Measurements from ENCODE around the gene DDC. TPM values are rescaled to one million over a fixed set of nuclear protein-coding genes. Genes with fewer than 3 reads are reported as not detected.

DDC gene
- total RNA-seq, 4 donors from 2014 or later, result 0.24 to 1.3 TPM; not detected in 2

DNA sequence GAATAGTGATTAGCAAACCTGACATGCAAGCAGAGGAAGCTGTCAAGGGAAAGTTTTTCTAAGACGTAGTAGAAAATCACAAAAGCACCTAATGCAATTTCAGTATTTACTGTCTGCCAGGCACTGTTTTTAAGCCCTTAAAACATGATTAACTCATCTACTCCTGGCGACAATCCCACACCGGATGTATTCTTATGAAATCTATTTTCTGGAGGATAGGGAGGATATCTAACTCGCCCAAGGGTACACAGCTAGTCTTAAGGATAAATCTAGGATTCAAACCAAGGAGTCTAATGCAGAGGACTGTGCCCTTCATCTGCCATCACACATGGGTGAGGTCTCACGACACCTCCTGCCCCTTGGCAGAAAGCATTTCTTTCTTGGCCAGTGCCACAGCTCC lies 67.2 kb downstream of the DDC start:
- no peaks in the 10 kb centered on the region for H3K27me3 ChIP-seq
- no peak for DNase-seq
- no peak for ATAC-seq
- H3K9me3 ChIP-seq, result no peaks in the 10 kb centered on the region
- intact Hi-C loops (cut with DNase I; ENCODE audit: low total_unique reads) (no loop called here), in situ Hi-C loops (cut with MboI; ENCODE audit: low sequenced_read_pairs in 4 of 4) (no loop called here)
- H3K36me3 ChIP-seq, result no peaks in the 10 kb centered on the region
- peak overlapping the region; percentile 25 to 43 (median 34) for H3K27ac ChIP-seq
- peaks cover 21 to 25% of the 10 kb centered on the region in 2 donors for H3K4me1 ChIP-seq
- H3K4me3 ChIP-seq, result no peak overlapping the region
- TF ChIP-seq POLR2A (IDR thresholded peaks at IDR 0.05), result no peak
- TF ChIP-seq, protein P1, sequence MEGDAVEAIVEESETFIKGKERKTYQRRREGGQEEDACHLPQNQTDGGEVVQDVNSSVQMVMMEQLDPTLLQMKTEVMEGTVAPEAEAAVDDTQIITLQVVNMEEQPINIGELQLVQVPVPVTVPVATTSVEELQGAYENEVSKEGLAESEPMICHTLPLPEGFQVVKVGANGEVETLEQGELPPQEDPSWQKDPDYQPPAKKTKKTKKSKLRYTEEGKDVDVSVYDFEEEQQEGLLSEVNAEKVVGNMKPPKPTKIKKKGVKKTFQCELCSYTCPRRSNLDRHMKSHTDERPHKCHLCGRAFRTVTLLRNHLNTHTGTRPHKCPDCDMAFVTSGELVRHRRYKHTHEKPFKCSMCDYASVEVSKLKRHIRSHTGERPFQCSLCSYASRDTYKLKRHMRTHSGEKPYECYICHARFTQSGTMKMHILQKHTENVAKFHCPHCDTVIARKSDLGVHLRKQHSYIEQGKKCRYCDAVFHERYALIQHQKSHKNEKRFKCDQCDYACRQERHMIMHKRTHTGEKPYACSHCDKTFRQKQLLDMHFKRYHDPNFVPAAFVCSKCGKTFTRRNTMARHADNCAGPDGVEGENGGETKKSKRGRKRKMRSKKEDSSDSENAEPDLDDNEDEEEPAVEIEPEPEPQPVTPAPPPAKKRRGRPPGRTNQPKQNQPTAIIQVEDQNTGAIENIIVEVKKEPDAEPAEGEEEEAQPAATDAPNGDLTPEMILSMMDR (IDR thresholded peaks at IDR 0.05 in 4 of 5, conservative IDR thresholded peaks at IDR 0.05 in 1 of 5), result no peak

- peaks cover 15 to 18% of the 10 kb centered on the region in 2 donors for H3K4me1 ChIP-seq
- no peak for DNase-seq
- ATAC-seq, result no peak
- H3K4me3 ChIP-seq, result no peak overlapping the region
- H3K36me3 ChIP-seq, result no peaks in the 10 kb centered on the region
- H3K27me3 ChIP-seq, result no peaks in the 10 kb centered on the region
- in situ Hi-C loops (cut with MboI; ENCODE audit: low sequenced_read_pairs in 4 of 4), result no loop called here
- no peak for TF ChIP-seq POLR2A (IDR thresholded peaks at IDR 0.05)
- TF ChIP-seq, protein P1 (IDR thresholded peaks at IDR 0.05 in 4 of 5, conservative IDR thresholded peaks at IDR 0.05 in 1 of 5), result no peak
- intact Hi-C loops (cut with DNase I; ENCODE audit: low total_unique reads), result no loop called here
- no peaks in the 10 kb centered on the region for H3K9me3 ChIP-seq
- H3K27ac ChIP-seq, result peak overlapping the region; percentile 25 to 43 (median 34)
Measured at GRCh38 chr7:50497068-50497642, 68.0 kb downstream of the DDC start.

- H3K4me3 ChIP-seq, result no peak overlapping the region
- peak overlapping the region; percentile 24 to 43 (median 34) for H3K27ac ChIP-seq
- DNase-seq (no peak), ATAC-seq (no peak)
- H3K9me3 ChIP-seq, result no peaks in the 10 kb centered on the region
- in situ Hi-C loops (cut with MboI; ENCODE audit: low sequenced_read_pairs in 4 of 4) (no loop called here), intact Hi-C loops (cut with DNase I; ENCODE audit: low total_unique reads) (no loop called here)
- peaks cover 14 to 17% of the 10 kb centered on the region in 2 donors for H3K4me1 ChIP-seq
- no peaks in the 10 kb centered on the region for H3K36me3 ChIP-seq
- TF ChIP-seq, protein P1 (IDR thresholded peaks at IDR 0.05 in 4 of 5, conservative IDR thresholded peaks at IDR 0.05 in 1 of 5), result no peak
- TF ChIP-seq POLR2A (IDR thresholded peaks at IDR 0.05), result no peak
- H3K27me3 ChIP-seq, result no peaks in the 10 kb centered on the region
Measured at GRCh38 chr7:50496569-50496968, 68.6 kb downstream of the DDC start.

DNA sequence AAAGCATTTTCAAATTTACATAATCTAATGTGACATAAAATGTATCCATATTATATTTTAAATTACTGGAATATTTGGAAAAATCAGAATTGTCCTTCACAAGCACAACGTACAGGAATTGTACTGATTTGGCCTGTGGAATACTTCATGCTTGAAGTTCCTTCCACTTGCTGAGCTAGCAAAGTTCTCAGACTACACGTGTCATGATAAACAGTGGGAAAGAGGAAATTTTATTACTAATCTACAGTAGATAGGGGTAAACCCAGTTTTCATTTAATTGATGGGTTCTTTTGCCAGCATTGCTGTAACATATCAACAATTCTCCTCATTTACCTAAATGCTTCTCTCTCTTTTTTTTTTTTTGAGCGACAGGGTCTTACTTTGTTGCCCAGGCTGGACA lies 69.5 kb downstream of the DDC start:
- H3K4me1 ChIP-seq, result peaks cover 18 to 21% of the 10 kb centered on the region in 2 donors

More for the DNA sequence above, 69.5 kb downstream of the DDC start:
- no peak overlapping the region for H3K27ac ChIP-seq
- ATAC-seq, result no peak
- H3K9me3 ChIP-seq, result no peaks in the 10 kb centered on the region
- H3K27me3 ChIP-seq, result no peaks in the 10 kb centered on the region
- H3K4me3 ChIP-seq, result no peak overlapping the region
- in situ Hi-C loops (cut with MboI; ENCODE audit: low sequenced_read_pairs in 4 of 4), result no loop called here
- intact Hi-C loops (cut with DNase I; ENCODE audit: low total_unique reads), result no loop called here
- H3K36me3 ChIP-seq, result no peaks in the 10 kb centered on the region
- TF ChIP-seq, protein P1 (IDR thresholded peaks at IDR 0.05 in 4 of 5, conservative IDR thresholded peaks at IDR 0.05 in 1 of 5), result no peak
- no peak for TF ChIP-seq POLR2A (IDR thresholded peaks at IDR 0.05)
- no peak for DNase-seq
